Measurements from ENCODE around the gene LELP1. TPM values are rescaled to one million over a fixed set of nuclear protein-coding genes. Genes with fewer than 3 reads are reported as not detected.
"Not testable (repeated sequence)": the region's sequence is repeated elsewhere in the genome, so short reads cannot be mapped to it uniquely, and the experiment has no call there.

LELP1 gene
- total RNA-seq, 2 donors from 2014 or later: not detected

DNA sequence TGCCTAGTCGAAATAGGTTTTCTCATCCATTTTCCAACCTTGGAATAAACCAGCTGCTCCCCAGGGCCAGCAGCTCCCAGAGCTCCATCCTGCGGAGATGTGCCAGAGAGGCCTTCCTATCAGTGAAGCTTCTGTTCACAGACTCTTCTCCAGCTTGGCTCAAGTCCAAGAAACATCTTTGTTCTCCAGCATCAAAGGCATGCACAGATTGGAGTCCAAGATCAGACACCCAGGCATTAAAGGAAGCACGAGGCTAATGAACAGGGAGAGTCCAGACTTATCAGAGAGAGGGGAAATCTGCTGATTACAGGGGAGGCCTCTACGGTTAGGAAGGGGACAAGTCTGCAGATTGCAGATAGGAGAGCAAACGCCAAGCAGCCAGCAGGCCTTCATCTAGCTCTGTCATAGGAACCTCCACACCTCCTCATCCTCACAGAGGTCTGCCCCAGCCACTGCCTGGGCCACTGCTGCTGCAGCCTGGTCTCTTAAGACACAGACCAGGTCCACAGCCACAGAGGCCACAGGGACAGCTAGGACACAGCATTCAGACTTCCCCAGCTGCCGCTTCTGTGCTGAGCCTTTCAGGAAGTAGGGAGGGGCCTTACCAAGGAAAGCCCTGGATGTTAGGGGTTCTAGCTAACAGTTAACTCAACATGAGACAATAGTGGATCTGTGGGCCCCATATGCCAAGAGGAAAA lies 17.5 kb downstream of the LELP1 start:
- Mint-ChIP-seq H3K36me3 (no peaks in the 10 kb centered on the region), H3K27ac (no peak overlapping the region), H3K9me3 (no peaks in the 10 kb centered on the region)
- DNase-seq (ENCODE audit: low spot score in 2 of 2) (no peak), ATAC-seq (no peak)

DNA sequence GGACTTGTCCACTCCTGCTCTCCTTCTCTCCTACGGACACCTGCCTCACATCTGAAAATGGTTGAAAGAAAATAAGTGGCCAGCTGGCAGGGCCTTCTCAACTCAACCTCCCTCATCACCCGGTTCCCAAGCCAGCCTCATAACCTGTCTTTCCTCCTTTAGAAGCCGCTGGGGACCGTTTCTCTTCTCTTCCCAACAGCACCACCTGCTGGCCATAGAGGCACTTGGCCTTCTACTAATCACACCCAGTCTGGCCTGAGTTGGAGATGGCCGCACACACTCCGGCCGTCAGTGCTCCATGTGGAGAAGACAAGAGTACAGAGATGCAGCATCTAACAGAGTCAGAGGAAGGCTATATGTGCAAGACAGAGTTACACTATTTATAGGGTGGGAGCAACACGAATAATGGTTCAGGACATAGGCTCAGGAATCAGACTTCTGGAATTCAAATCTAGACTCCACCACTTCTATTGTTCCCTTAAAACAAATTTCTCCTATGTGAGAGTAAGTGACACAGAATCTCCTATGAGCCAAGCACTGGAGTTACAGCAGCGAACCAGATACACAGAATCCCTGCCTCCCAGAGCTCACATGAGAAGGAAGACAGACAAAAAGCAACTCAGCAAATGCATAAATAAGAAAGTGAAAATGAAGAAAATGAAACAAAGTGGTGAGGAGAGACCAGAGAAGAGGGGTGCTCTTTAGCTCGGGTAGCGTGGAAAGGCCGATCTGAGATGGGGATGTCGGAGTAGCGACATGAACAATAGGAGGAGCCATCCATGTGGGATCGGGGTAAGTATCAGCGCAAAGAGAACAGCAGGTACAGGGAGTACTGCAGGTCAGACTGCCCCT lies 20.0 kb downstream of the LELP1 start:
- DNase-seq (ENCODE audit: low spot score in 2 of 2) (peak in 1 of 2 donors; percentile 63), ATAC-seq (peak; percentile 60 to 68)
- not testable (repeated sequence) for H3K36me3 Mint-ChIP-seq

DNA sequence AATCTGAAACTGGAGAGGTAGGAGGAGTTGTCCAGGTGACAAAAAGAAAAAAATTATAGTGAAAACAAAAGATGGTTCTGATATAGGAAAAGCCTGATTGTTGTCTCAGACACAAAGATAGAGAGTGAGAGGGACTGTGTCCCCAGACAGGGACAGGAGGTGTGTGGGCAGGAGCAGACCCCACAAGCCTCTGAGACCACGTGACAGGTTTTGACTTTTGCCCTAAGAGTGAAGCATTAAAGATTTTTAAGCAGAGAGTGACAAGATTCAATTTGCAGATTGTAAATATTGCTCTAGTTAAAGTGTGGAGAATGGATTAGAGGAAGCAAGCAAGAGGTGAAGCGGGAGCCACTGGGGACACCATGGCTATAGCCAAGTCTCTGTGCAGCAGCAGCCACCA lies 24.6 kb downstream of the LELP1 start:
- Mint-ChIP-seq H3K36me3 (no peaks in the 10 kb centered on the region), H3K9me3 (no peaks in the 10 kb centered on the region), H3K27ac (no peak overlapping the region)
- ATAC-seq (no peak), DNase-seq (ENCODE audit: low spot score in 2 of 2) (no peak)

More for the DNA sequence above, 20.0 kb downstream of the LELP1 start:
- H3K27ac Mint-ChIP-seq, H3K9me3 Mint-ChIP-seq: not testable (repeated sequence)

DNA sequence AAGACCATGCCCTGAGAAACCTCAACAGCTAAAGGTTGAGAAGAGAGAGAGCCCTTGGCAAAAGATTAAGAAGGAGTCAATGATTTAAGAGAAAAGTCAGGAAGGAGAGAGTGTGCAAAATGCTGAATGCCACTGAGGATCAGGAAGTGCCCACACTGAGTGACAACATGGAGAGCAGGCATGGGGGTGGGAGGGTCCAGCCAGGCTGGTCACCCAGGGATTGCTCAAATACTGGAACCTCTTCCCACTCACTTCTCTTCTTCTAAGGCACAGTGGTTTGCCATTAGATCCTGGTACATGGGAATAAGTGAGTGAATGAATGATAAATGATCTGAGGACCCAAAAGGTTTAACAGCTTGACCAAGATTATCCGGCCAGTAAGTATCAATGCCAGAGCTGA lies 25.3 kb downstream of the LELP1 start:
- H3K36me3 Mint-ChIP-seq: no peaks in the 10 kb centered on the region
- no peak overlapping the region for H3K27ac Mint-ChIP-seq
- DNase-seq (ENCODE audit: low spot score in 2 of 2) (no peak), ATAC-seq (no peak)
- no peaks in the 10 kb centered on the region for H3K9me3 Mint-ChIP-seq

DNA sequence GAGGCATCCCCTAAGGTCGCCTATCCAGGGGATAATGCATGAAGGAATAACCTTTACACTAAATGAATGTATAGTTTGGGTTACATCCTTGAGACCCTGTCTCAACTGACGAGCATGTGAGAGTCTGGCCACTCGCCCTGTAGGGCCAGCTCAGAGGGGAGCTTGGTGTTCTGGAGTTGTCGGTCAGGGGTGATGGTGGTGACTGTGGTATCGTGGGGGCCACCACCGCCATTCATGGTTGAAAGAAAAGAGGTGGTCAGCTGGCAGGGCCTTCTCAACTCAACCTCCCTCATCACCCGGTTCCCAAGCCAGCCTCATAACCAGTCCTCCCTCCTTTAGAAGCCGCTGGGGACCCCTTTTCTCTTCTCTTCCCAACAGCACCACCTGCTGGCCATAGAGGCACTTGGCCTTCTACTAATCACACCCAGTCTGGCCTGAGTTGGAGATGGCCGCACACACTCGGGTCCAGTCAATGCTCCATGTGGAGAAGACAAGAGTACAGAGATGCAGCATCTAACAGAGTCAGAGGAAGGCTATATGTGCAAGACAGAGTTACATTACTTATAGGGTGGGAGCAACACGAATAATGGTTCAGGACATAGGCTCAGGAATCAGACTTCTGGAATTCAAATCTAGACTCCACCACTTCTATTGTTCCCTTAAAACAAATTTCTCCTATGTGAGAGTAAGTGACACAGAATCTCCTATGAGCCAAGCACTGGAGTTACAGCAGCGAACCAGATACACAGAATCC lies 26.0 kb downstream of the LELP1 start:
- not testable (repeated sequence) for ATAC-seq, H3K9me3 Mint-ChIP-seq, H3K27ac Mint-ChIP-seq

DNA sequence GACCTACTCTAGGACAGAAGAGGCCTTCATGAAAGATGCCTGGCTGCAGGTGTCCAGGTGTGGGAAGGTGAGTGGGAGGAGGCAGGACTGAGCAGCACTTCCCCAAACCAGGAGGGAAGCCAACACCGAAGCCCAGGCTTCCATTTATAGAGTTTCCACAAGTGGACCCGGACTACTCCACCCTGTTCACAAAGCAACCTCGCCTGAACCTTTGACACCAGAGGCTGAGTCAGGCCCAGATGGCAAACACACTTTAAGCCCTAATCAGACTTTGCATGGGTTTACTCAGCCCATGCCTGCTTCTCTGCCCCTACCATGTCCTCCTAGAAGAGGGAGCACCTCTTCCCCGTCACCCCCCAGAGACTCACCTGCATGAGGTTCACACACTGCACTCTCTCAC lies 28.1 kb downstream of the LELP1 start:
- DNase-seq (ENCODE audit: low spot score in 2 of 2) (no peak), ATAC-seq (no peak)
- Mint-ChIP-seq H3K9me3 (no peaks in the 10 kb centered on the region), H3K27ac (no peak overlapping the region), H3K36me3 (no peaks in the 10 kb centered on the region)

More for the DNA sequence above, 26.0 kb downstream of the LELP1 start:
- not testable (repeated sequence) for H3K36me3 Mint-ChIP-seq
- peak in 1 of 2 donors; percentile 35 for DNase-seq (ENCODE audit: low spot score in 2 of 2)

DNA sequence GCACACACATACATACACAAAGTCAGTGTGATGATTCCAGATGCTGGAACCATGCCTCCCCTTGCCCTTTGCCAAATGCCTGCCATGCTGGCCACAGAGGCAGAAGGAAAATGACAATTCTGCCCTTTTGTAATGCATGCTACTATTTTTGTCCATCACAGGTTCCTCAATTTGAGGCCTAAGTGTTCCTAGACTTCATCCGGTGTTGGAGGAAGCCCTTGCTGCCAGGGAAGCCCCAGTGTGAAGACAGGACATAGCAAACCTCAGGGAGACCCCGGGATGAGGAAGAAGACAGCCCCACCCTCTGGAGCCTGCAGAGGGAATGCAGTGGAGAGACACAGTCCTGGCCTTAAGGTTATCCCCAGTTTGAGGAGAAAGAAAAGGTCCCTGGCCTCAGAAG lies 28.6 kb downstream of the LELP1 start:
- ATAC-seq (no peak), DNase-seq (ENCODE audit: low spot score in 2 of 2) (no peak)
- H3K27ac Mint-ChIP-seq: no peak overlapping the region
- H3K36me3 Mint-ChIP-seq: no peaks in the 10 kb centered on the region
- no peaks in the 10 kb centered on the region for H3K9me3 Mint-ChIP-seq

DNA sequence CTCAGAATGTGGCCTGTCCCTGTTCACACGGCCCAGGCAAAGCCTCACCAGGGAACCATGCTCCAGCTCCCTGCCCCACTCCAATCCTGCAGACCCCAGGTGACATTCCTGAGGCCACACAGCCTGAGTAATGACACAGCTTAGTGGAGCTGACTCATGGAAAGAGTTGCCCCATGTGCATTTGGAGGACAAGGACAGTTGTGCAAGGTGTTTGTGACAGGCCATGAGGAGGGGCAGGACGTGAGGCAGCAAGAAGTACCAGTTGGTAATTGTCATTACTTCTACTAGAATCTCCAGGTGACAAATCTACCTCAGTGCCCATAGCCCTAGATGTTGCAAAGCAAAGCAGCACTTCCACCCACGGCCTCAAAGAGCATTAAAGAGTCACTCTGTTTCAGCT lies 29.3 kb downstream of the LELP1 start:
- ATAC-seq (no peak), DNase-seq (ENCODE audit: low spot score in 2 of 2) (no peak)
- H3K9me3 Mint-ChIP-seq: no peaks in the 10 kb centered on the region
- no peak overlapping the region for H3K27ac Mint-ChIP-seq
- no peaks in the 10 kb centered on the region for H3K36me3 Mint-ChIP-seq

DNA sequence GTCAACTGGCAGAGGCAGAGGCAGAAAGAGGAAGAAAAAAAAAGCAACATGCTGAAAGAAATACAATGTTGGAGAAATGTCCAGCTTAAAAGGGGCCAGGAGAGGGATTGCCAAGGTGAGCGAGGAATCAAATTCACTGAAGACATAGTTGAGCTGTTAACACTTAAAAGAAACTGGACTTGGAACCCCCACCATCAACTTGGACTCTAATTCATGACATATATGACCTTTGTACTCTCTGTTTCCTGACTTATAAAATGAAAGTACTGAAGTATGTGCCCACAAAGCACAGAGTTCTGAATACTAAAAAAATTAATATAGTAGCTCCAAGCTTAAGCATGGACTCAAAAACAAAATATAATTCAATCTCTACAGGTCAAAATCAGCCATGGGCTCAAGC lies 30.2 kb downstream of the LELP1 start:
- Mint-ChIP-seq H3K36me3 (no peaks in the 10 kb centered on the region), H3K27ac (no peak overlapping the region), H3K9me3 (no peaks in the 10 kb centered on the region)
- DNase-seq (ENCODE audit: low spot score in 2 of 2) (no peak), ATAC-seq (no peak)

DNA sequence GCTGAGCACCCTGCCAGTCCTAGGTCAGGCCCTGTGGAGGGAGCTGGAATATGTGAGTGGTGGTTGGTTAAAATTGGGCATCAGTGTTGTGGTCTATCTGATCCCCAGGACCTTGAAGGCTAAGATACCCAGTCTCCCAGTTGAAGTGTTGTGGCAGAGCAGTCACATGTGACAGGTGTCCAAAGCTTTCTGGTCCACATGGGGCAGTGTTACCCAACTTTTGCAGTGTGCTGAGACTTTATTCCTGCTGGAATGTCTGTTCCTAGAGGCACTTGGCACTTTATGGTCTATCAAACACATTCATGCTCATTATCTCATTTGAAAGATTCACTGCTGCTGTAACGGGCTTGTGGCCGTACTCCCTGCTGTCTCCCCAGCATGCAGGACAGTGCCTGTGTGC lies 35.3 kb downstream of the LELP1 start:
- Mint-ChIP-seq H3K36me3 (no peaks in the 10 kb centered on the region), H3K27ac (no peak overlapping the region), H3K9me3 (no peaks in the 10 kb centered on the region)
- ATAC-seq (no peak), DNase-seq (ENCODE audit: low spot score in 2 of 2) (no peak)

DNA sequence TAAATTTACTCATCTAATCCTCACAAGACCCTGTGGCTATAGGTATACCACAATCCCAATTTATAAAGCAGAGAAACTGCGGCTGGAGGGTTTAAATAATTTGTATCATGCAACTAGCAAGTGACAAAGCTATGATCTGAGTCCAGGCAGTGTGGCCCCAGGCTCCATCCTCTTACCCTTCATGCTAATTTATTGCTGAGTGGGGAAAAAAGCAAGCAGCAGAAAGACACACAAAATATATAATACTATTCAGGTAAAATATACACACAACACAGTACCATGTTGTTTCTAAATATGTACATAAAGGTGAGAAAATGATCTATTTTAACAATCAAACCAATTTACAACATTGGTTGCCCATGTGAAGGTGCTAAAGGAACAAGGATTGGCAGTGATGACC lies 38.9 kb downstream of the LELP1 start:
- no peaks in the 10 kb centered on the region for H3K36me3 Mint-ChIP-seq
- ATAC-seq (no peak), DNase-seq (ENCODE audit: low spot score in 2 of 2) (no peak)
- no peak overlapping the region for H3K27ac Mint-ChIP-seq
- H3K9me3 Mint-ChIP-seq: peaks cover 6 to 7% of the 10 kb centered on the region in 2 donors

DNA sequence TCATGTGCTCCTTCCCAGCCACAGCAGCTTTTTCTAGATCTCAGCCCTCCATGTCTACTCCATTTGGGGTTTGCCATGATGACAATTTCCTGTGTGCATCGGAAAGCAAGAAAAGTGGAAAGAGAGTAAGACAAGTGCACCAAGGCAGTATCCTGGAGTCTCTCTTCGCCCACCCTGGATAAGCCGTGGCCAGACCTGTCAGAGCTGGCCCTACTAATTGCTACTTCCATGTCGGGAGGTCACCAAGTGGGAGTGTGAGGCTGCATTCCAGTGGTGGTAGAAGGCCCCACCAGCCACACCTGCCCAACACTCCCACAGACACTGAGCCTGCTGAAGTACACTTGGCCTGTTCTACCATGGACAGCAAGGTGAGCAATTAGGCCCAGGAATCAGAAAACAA lies 42.2 kb downstream of the LELP1 start:
- ATAC-seq (no peak), DNase-seq (ENCODE audit: low spot score in 2 of 2) (no peak)
- Mint-ChIP-seq H3K27ac (no peak overlapping the region), H3K9me3 (peaks cover 6 to 7% of the 10 kb centered on the region in 2 donors), H3K36me3 (no peaks in the 10 kb centered on the region)

DNA sequence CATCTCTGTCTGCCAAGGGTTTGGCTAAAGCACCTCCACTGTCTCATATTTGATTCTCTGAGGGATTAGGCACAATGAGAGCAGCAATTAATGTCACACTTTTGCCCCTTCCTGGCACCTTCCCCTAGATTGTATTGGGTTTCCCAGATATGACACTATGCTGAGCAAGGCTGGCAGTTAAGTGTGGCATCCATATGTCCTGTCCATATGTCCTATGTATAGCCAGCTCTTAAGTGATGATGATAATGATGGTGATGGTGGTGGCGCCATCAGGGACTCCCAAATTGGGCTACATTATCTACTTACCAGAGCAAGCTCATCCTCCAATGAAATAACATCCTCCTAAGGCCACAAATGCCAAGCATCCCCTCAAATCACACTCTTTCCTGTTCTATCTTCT lies 42.8 kb downstream of the LELP1 start:
- Mint-ChIP-seq H3K36me3 (no peaks in the 10 kb centered on the region), H3K9me3 (peaks cover 6 to 7% of the 10 kb centered on the region in 2 donors), H3K27ac (no peak overlapping the region)
- ATAC-seq (no peak), DNase-seq (ENCODE audit: low spot score in 2 of 2) (no peak)

DNA sequence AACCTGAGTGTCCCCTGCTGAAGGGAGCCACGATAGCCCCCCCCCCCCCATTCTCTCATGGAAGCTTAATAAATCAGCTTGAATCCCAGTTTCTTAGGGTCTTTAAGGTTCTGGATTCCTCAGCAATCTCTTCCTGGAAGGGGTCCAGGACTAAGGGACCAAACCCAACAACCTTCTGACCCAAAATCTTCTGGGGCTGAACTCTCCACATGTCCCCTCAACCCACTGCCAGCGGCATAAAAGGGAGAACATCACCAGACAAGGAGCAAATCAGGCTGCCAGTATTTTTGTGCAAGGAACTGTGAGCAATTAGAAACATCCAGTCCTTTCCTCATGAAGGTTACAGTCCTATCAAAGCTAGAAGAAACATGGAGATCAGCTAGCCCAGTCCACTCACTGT lies 43.6 kb downstream of the LELP1 start:
- ATAC-seq: no peak
- Mint-ChIP-seq H3K27ac (no peak overlapping the region), H3K9me3 (peaks cover 6 to 7% of the 10 kb centered on the region in 2 donors), H3K36me3 (no peaks in the 10 kb centered on the region)
- DNase-seq (ENCODE audit: low spot score in 2 of 2): no peak

DNA sequence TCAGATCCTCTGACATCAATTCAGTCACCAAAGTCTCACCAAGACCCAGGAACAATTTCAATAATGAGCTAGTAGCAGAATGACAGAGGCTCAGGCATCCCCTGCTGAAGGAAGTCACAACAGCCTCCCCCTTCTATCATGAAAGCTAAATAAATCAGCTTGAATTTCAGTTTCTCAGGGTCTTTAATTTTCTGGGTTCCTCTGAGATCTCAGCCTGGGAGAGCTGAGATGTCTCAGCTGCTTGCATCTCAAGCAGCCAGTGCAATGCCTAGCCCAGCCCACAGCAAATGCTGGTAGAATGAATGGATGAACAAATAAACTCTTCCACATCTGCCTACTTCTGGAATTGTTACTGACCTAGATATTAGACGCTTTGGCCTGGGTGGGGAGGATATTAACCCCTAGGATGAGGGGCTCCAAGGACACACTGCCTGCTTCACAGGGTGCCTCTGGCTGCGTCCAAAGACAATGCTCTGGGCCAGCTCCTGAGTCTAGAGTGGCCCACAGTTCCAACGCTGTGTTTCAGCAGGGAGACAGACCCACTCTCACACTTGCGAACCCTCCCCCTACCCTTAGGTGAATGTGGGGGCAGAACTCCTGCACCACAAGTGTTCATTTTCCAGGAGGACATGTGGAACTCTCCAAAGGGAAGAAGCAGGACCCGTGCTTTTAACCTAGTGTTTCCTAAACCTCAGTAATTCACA lies 45.1 kb downstream of the LELP1 start:
- DNase-seq (ENCODE audit: low spot score in 2 of 2): no peak
- H3K9me3 Mint-ChIP-seq: peaks cover 6 to 7% of the 10 kb centered on the region in 2 donors
- ATAC-seq: no peak
- H3K36me3 Mint-ChIP-seq: no peaks in the 10 kb centered on the region
- no peak overlapping the region for H3K27ac Mint-ChIP-seq

DNA sequence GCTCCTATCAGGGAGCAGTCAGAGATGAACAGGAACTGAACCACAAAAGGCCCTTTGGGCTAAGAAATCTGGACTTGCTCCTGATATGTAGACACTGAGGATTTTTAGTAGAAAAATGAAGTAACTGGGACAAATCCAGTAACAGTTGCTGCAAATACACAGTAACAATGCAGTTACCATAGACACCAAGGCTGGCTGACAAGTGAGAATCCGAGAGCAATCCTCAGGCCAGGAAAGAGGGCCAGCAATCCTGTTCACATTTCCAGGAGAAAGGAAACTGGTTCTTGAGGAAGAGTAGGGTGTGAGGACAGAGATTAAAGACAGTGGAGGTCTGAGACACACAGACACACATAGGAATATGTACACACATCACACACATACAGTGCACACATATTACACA lies 46.9 kb downstream of the LELP1 start:
- Mint-ChIP-seq H3K9me3 (peaks cover 0 to under 1% of the 10 kb centered on the region in 2 donors), H3K36me3 (no peaks in the 10 kb centered on the region), H3K27ac (no peak overlapping the region)
- ATAC-seq: no peak
- no peak for DNase-seq (ENCODE audit: low spot score in 2 of 2)

DNA sequence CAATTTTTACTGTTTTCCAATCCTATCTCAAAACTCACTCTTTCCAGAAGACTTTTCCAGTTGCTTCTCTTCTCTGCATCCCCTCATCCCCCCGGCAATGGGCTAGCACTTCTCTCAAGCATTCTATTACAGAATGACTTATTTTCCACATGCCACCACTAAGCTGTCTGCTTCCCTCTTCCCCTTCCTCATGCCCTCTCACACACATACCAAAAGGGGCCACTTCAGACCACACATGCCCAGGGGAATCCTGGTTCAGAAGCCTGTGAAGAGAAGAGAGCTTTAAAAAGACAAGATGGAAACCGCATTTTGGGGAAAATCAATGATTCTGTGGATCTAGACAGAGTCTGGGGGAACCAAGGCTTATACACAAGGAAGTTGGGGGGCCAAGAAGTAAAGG lies 47.9 kb downstream of the LELP1 start:
- ATAC-seq: no peak
- Mint-ChIP-seq H3K36me3 (no peaks in the 10 kb centered on the region), H3K9me3 (no peaks in the 10 kb centered on the region), H3K27ac (peak overlapping the region in 1 of 2 donors; percentile 22)
- no peak for DNase-seq (ENCODE audit: low spot score in 2 of 2)

All from activated naive CD4-positive, alpha-beta T cell treated with anti-CD3 and anti-CD28 coated beads, Interleukin-2, amount 50 U/mL, for 72 hours (primary cell).